GM18517 (cell line): ENCODE data around the gene KRT15.

Experiments used
- ATAC-seq: cut with Tn5 transposase; IDR thresholded peaks from one replicate; pipeline ENCODE4 v1.9.1; 2021; ENCODE audit warnings: mild to moderate bottlenecking, moderate library complexity; ENCODE audit not compliant: unreplicated experiment

The KRT15 gene

GRCh38 chr17:41483991-41484826 is 34.5 kb downstream of the KRT15 start:
- no peak for ATAC-seq

GRCh38 chr17:41483531-41483930 is 35.2 kb downstream of the KRT15 start:
- no peak for ATAC-seq

GRCh38 chr17:41481036-41481435 is 37.7 kb downstream of the KRT15 start, which contains the start of gene KRT35:
Gene KRT35, minus strand, starts transcription at chr17:41481151. Its CDS starts 54 bp downstream, at chr17:41481097.
- ATAC-seq, result no peak

GRCh38 chr17:41480581-41480980 is 38.1 kb downstream of the KRT15 start:
- ATAC-seq, result no peak

- ATAC-seq, result no peak
Measured at GRCh38 chr17:41480136-41480535, 38.6 kb downstream of the KRT15 start.

GRCh38 chr17:41478237-41478636 is 40.5 kb downstream of the KRT15 start:
- no peak for ATAC-seq

GRCh38 chr17:41476866-41477815 is 41.5 kb downstream of the KRT15 start:
- no peak for ATAC-seq

- no peak for ATAC-seq
Measured at GRCh38 chr17:41475421-41475820, 43.3 kb downstream of the KRT15 start.

GRCh38 chr17:41474863-41475262 is 43.8 kb downstream of the KRT15 start:
- ATAC-seq, result no peak

- ATAC-seq, result no peak
Measured at GRCh38 chr17:41468346-41468745, 50.3 kb downstream of the KRT15 start.

- no peak for ATAC-seq
Measured at GRCh38 chr17:41467561-41467960, 51.1 kb downstream of the KRT15 start.

GRCh38 chr17:41466988-41467387 is 51.7 kb downstream of the KRT15 start, which contains the start of gene KRT32:
Gene KRT32, minus strand, starts transcription at chr17:41467386. Its CDS starts 61 bp downstream, at chr17:41467325.
- no peak for ATAC-seq

- ATAC-seq, result no peak
Measured at GRCh38 chr17:41464682-41465081, 54.0 kb downstream of the KRT15 start.

- no peak for ATAC-seq
Measured at GRCh38 chr17:41464173-41464572, 54.5 kb downstream of the KRT15 start.

GRCh38 chr17:41463746-41464145 is 54.9 kb downstream of the KRT15 start:
- no peak for ATAC-seq
